Endothelial cell (in vitro differentiated cells): Measurements from ENCODE around the gene ZSCAN9. TPM values are rescaled to one million over a fixed set of nuclear protein-coding genes. Genes with fewer than 3 reads are reported as not detected.

Experiments
- DNase-seq: peaks from one replicate; pipeline ENCODE4 v3.0.0; 2021; ENCODE audit warnings: low spot score
- H3K27ac Mint-ChIP-seq: one replicate; pipeline ENCODE4 v1.8.0; 2021; ENCODE audit warnings: mixed read lengths, inconsistent platforms; ENCODE audit not compliant: unreplicated experiment
- H3K27me3 Mint-ChIP-seq: one replicate; pipeline ENCODE4 v1.8.0; 2021; ENCODE audit warnings: mild to moderate bottlenecking, moderate library complexity, mixed read lengths, inconsistent platforms; ENCODE audit not compliant: unreplicated experiment
- H3K36me3 Mint-ChIP-seq: one replicate; pipeline ENCODE4 v1.8.0; 2021; ENCODE audit warnings: mild to moderate bottlenecking, low read depth, mixed read lengths, inconsistent platforms; ENCODE audit not compliant: unreplicated experiment
- H3K4me1 Mint-ChIP-seq: one replicate; pipeline ENCODE4 v1.8.0; 2021; ENCODE audit warnings: mild to moderate bottlenecking, mixed read lengths, inconsistent platforms; ENCODE audit not compliant: unreplicated experiment
- H3K4me3 Mint-ChIP-seq: one replicate; pipeline ENCODE4 v1.8.0; 2021; ENCODE audit warnings: mild to moderate bottlenecking, mixed read lengths, inconsistent platforms; ENCODE audit not compliant: unreplicated experiment
- H3K9me3 Mint-ChIP-seq: one replicate; pipeline ENCODE4 v1.8.0; 2021; ENCODE audit warnings: mixed read lengths, inconsistent platforms; ENCODE audit not compliant: unreplicated experiment
- CTCF ChIP-seq: fragments of 200-600 bp; sonication (generic); IDR thresholded peaks from one replicate; pipeline ENCODE4 v1.5.0; 2021; ENCODE audit warnings: antibody characterized with exemption; ENCODE audit not compliant: unreplicated experiment
- total RNA-seq: library from RNA; stranded (reverse); fragmentation: NEBNext Ultra II Directional; extraction: Animal tissue kit (Norgen Biotek cat#: 25700); gene quantifications from one replicate; pipeline ENCODE4 v1.2.1, GENCODE V29; 2021; ENCODE audit not compliant: unreplicated experiment

The ZSCAN9 gene
- total RNA-seq, 1 donor from 2014 or later: 17.5 TPM

GRCh38 chr6:28254121-28254519 lies 29.0 kb downstream of the ZSCAN9 start:
- TF ChIP-seq CTCF: no peak
- Mint-ChIP-seq H3K4me1 (peaks cover 13% of the 10 kb centered on the region), H3K9me3 (no peaks in the 10 kb centered on the region), H3K27ac (no peak overlapping the region), H3K4me3 (no peak overlapping the region), H3K27me3 (peaks cover 2% of the 10 kb centered on the region), H3K36me3 (no peaks in the 10 kb centered on the region)
- DNase-seq: no peak

- Mint-ChIP-seq H3K27me3 (peaks cover 3% of the 10 kb centered on the region), H3K9me3 (no peaks in the 10 kb centered on the region), H3K27ac (no peak overlapping the region), H3K36me3 (no peaks in the 10 kb centered on the region), H3K4me1 (peaks cover 7% of the 10 kb centered on the region), H3K4me3 (no peak overlapping the region)
- no peak for TF ChIP-seq CTCF
- no peak for DNase-seq
These were observed 32.0 kb downstream of the ZSCAN9 start for GRCh38 chr6:28257042-28257441.

- no peak for DNase-seq
- no peaks in the 10 kb centered on the region for H3K36me3 Mint-ChIP-seq
- peaks cover 1% of the 10 kb centered on the region for H3K27me3 Mint-ChIP-seq
- no peak within 1 kb of the TSS for H3K4me3 Mint-ChIP-seq
- H3K9me3 Mint-ChIP-seq: no peaks in the 10 kb centered on the region
- no peak for TF ChIP-seq CTCF
- no peak within 1 kb of the TSS for H3K27ac Mint-ChIP-seq
- no peaks in the 10 kb centered on the region for H3K4me1 Mint-ChIP-seq
These were observed 34.1 kb downstream of the ZSCAN9 start, which contains the start of gene NKAPL for GRCh38 chr6:28258877-28259777. NKAPL (plus strand) TSS chr6:28259297; CDS start chr6:28259372, 75 bp downstream.

- Mint-ChIP-seq H3K36me3 (no peaks in the 10 kb centered on the region), H3K9me3 (no peaks in the 10 kb centered on the region), H3K4me3 (no peak overlapping the region), H3K4me1 (no peaks in the 10 kb centered on the region), H3K27ac (no peak overlapping the region), H3K27me3 (peaks cover 1% of the 10 kb centered on the region)
- DNase-seq: no peak
- no peak for TF ChIP-seq CTCF
These were observed 38.8 kb downstream of the ZSCAN9 start for GRCh38 chr6:28263922-28264321.

GRCh38 chr6:28264834-28265401 lies 39.8 kb downstream of the ZSCAN9 start:
- no peaks in the 10 kb centered on the region for H3K27me3 Mint-ChIP-seq
- H3K9me3 Mint-ChIP-seq: no peaks in the 10 kb centered on the region
- TF ChIP-seq CTCF: no peak
- no peak overlapping the region for H3K27ac Mint-ChIP-seq
- H3K4me3 Mint-ChIP-seq: no peak overlapping the region
- H3K4me1 Mint-ChIP-seq: no peaks in the 10 kb centered on the region
- H3K36me3 Mint-ChIP-seq: no peaks in the 10 kb centered on the region
- DNase-seq: no peak
